Pancreas (tissue), 10 donors: ENCODE data around the gene MEGF6. TPM values are rescaled to one million over a fixed set of nuclear protein-coding genes. Genes with fewer than 3 reads are reported as not detected.

ENCODE experiments used
- ATAC-seq, 4 donors: fragments of 200-7000 bp; cut with Tn5 transposase; one replicate each; pipeline versions ENCODE4 v1.8.0 to v1.9.1; 2020; ENCODE audit warnings: mild to moderate bottlenecking in 4 of 4, moderate library complexity in 4 of 4
- DNase-seq, 6 donors: peaks; one replicate each; pipeline ENCODE4 v3.0.0-alpha.2; 2020
- FAIRE-seq: peaks from 2 replicates; lab custom pipeline; 2012; peaks lifted over from hg19 to GRCh38; lab: Jason Lieb, UNC
- H3K27ac ChIP-seq, 4 donors: fragments of 200-600 bp; sonication (generic); 1 replicate in 3 of 4; 2 replicates in 1 of 4; pipeline versions ENCODE4 v1.5.0 to v1.8.0; 2020
- H3K27me3 ChIP-seq, 4 donors: fragments of 200-600 bp; one replicate each; pipeline ENCODE4 v1.8.0; 2021
- H3K36me3 ChIP-seq, 3 donors: fragments of 200-600 bp; sonication (generic) in 1 of 3; one replicate each; pipeline versions ENCODE4 v1.5.0 to v1.8.0; 2020 to 2021
- H3K4me1 ChIP-seq, 3 donors: fragments of 200-600 bp; one replicate each; pipeline ENCODE4 v1.8.0; 2021
- H3K4me3 ChIP-seq, 4 donors: fragments of 200-600 bp; sonication (generic) in 2 of 4; one replicate each; pipeline versions ENCODE4 v1.5.0 to v1.8.0; 2020 to 2021
- H3K9me3 ChIP-seq, 4 donors: fragments of 200-600 bp; one replicate each; pipeline ENCODE4 v1.8.0; 2021
- WGBS, 2 donors: extraction: QIAGEN DNeasy Blood & Tissue Kit; methylation state at CpG; one replicate each; pipeline ENCODE4 v1.1.7; 2013; 5-methylcytosine and 5-hydroxymethylcytosine counted together
- intact Hi-C, 3 donors: fragments of 100-400 bp; cut with DNase I; formaldehyde crosslinking; loops; one replicate each; pipeline versions ENCODE4 v1.11.1 to v1.14.2; 2022
- polyA plus RNA-seq, 2 donors: library from polyadenylated mRNA; stranded (reverse); fragments of 200-250 nt; gene quantifications; one replicate each; pipeline ENCODE4 v1.2.3, GENCODE V29; 2013
- total RNA-seq, 6 donors: library from RNA; stranded (reverse); fragmentation: NEBNext Ultra II Directional in 4 of 6; extraction: Animal tissue kit (Norgen Biotek cat#: 25700) in 4 of 6; gene quantifications; one replicate each; pipeline versions ENCODE4 v1.2.1 to v1.2.4, GENCODE V29; 2021 to 2023
- TF ChIP-seq, protein P1 (sequence below), 4 donors: fragments of 200-600 bp; sonication (generic) in 3 of 4; IDR thresholded peaks; one replicate each; pipeline versions ENCODE4 v1.5.0 to v1.8.0; 2021; ENCODE audit warnings: antibody characterized with exemption in 4 of 4
- donor health status: healthy with polysubstance abuse.
- donor health status: DM: no; HTN: no; CAD: no; lungs with moderate emphysema.
- donor health status: DM: no; HTN: no; CAD: no.
- donor health status: control.
- donor health status: control.
- donor health status: Bipolar disorder and iron deficiency.
- donor health status: DM: yes; HTN: yes; CAD: no.
- donor health status: DM: no; HTN: no; CAD: no.
- donor health status: DM: no; HTN: no; CAD: no.
- donor health status: DM: yes; HTN: yes; CAD: no.

MEGF6 gene
- total and polyA plus RNA-seq, 8 donors: 2.6 to 20.0 (median 8.4) TPM

DNA sequence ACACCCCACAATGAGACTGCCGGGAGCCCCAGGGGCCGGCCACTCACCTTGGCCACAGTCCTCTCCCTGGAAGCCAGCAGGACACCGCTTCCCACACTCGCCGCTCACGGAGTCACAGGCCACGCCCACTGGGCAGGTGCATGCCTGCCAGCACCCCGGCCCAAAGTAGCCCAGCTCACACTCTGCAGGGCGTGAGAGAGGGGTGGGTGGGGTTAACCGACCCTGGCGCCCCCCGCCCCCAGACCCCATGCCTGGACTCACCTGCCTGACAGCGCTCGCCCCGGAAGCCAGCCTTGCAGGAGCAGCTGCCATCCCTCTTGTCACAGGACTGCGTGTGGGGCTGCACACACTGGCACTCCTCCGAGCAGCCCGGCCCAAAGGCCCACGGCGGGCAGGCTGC lies 106.1 kb downstream of the MEGF6 start:
- Histone ChIP-seq H3K4me1 (no peaks in the 10 kb centered on the region), H3K4me3 (no peak overlapping the region), H3K27me3 (no peaks in the 10 kb centered on the region), H3K36me3 (no peaks in the 10 kb centered on the region), H3K27ac (no peak overlapping the region), H3K9me3 (no peaks in the 10 kb centered on the region)
- WGBS, 2 donors: 74 to 80% methylated on average over 19 to 20 of the region's 20 CpGs
- TF ChIP-seq, protein P1, sequence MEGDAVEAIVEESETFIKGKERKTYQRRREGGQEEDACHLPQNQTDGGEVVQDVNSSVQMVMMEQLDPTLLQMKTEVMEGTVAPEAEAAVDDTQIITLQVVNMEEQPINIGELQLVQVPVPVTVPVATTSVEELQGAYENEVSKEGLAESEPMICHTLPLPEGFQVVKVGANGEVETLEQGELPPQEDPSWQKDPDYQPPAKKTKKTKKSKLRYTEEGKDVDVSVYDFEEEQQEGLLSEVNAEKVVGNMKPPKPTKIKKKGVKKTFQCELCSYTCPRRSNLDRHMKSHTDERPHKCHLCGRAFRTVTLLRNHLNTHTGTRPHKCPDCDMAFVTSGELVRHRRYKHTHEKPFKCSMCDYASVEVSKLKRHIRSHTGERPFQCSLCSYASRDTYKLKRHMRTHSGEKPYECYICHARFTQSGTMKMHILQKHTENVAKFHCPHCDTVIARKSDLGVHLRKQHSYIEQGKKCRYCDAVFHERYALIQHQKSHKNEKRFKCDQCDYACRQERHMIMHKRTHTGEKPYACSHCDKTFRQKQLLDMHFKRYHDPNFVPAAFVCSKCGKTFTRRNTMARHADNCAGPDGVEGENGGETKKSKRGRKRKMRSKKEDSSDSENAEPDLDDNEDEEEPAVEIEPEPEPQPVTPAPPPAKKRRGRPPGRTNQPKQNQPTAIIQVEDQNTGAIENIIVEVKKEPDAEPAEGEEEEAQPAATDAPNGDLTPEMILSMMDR (IDR thresholded peaks at IDR 0.05): no peak
- DNase-seq: peak in 1 of 6 donors; percentile 75
- no peak for FAIRE-seq
- no peak for ATAC-seq
- intact Hi-C loops: no loop called here

- Histone ChIP-seq H3K4me3 (no peak overlapping the region), H3K4me1 (no peaks in the 10 kb centered on the region), H3K36me3 (no peaks in the 10 kb centered on the region), H3K27ac (no peak overlapping the region), H3K9me3 (no peaks in the 10 kb centered on the region), H3K27me3 (no peaks in the 10 kb centered on the region)
- peak in 1 of 4 donors; percentile 9 for ATAC-seq
- WGBS, 2 donors: 78 to 79% methylated on average over 7 of the region's 7 CpGs
- FAIRE-seq: no peak
- no peak for DNase-seq
- intact Hi-C loops: no loop called here
- TF ChIP-seq, protein P1 (IDR thresholded peaks at IDR 0.05): no peak
These were observed 106.5 kb downstream of the MEGF6 start for GRCh38 chr1:3504822-3505153.

- Histone ChIP-seq H3K9me3 (no peaks in the 10 kb centered on the region), H3K27ac (no peak overlapping the region), H3K4me1 (no peaks in the 10 kb centered on the region), H3K27me3 (no peaks in the 10 kb centered on the region), H3K4me3 (no peak overlapping the region), H3K36me3 (no peaks in the 10 kb centered on the region)
- intact Hi-C loops: no loop called here
- TF ChIP-seq, protein P1 (IDR thresholded peaks at IDR 0.05): no peak
- DNase-seq (peak in 1 of 6 donors; percentile 50), FAIRE-seq (no peak), ATAC-seq (peak in 3 of 4 donors; percentile 4 to 67 (median 21))
- WGBS, 2 donors: 75 to 87% methylated on average over 31 of the region's 31 CpGs
These were observed 107.0 kb downstream of the MEGF6 start for GRCh38 chr1:3504151-3504821.

- TF ChIP-seq, protein P1 (IDR thresholded peaks at IDR 0.05): no peak
- intact Hi-C loops: no loop called here
- FAIRE-seq: no peak
- no peak for ATAC-seq
- Histone ChIP-seq H3K4me1 (no peaks in the 10 kb centered on the region), H3K4me3 (no peak overlapping the region), H3K36me3 (no peaks in the 10 kb centered on the region), H3K27me3 (no peaks in the 10 kb centered on the region), H3K9me3 (no peaks in the 10 kb centered on the region), H3K27ac (no peak overlapping the region)
- 81 to 83% methylated on average over 8 of the region's 8 CpGs for WGBS, 2 donors
- peak in 1 of 6 donors; percentile 23 for DNase-seq
These were observed 107.8 kb downstream of the MEGF6 start for GRCh38 chr1:3503525-3503886.
